ENCODE data around the gene HEATR1.

HEATR1 gene

DNA sequence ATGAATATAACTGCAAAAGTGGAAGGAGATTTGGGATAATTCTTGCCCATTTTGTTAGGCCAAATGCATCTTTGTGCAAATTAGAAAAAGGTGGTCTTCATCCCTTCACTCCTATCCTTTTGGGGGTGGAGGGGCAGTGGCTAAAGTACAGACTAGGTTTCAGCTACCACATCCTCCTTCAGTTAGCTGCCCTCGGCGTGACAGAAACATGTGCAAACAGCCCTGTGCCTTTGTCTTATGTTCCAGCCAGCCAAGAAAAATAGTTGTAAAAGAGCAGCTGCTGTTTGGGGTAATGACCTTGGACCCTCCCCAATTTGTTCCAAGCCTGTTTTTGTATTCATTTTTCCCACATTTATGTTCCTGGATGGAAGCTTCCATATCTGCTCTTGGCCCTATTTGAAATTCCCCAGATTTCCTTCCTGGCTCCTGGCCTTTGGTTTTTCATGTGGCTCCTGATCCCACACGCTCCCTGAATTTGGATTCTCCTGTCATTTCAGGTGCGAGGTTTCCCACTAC is 88.8 kb downstream of the HEATR1 start:
- TF ChIP-seq, protein P1, sequence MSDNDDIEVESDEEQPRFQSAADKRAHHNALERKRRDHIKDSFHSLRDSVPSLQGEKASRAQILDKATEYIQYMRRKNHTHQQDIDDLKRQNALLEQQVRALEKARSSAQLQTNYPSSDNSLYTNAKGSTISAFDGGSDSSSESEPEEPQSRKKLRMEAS (IDR thresholded peaks at IDR 0.05; ENCODE audit: low read depth, low read length): no peak
- TF ChIP-seq MYC (IDR thresholded peaks at IDR 0.05; ENCODE audit: low read depth, low read length) (no peak), POLR2A (IDR thresholded peaks at IDR 0.05; ENCODE audit: extremely low read depth, insufficient read length) (no peak)
- TF ChIP-seq, protein P2, sequence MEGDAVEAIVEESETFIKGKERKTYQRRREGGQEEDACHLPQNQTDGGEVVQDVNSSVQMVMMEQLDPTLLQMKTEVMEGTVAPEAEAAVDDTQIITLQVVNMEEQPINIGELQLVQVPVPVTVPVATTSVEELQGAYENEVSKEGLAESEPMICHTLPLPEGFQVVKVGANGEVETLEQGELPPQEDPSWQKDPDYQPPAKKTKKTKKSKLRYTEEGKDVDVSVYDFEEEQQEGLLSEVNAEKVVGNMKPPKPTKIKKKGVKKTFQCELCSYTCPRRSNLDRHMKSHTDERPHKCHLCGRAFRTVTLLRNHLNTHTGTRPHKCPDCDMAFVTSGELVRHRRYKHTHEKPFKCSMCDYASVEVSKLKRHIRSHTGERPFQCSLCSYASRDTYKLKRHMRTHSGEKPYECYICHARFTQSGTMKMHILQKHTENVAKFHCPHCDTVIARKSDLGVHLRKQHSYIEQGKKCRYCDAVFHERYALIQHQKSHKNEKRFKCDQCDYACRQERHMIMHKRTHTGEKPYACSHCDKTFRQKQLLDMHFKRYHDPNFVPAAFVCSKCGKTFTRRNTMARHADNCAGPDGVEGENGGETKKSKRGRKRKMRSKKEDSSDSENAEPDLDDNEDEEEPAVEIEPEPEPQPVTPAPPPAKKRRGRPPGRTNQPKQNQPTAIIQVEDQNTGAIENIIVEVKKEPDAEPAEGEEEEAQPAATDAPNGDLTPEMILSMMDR (IDR thresholded peaks at IDR 0.05; ENCODE audit: low read depth, low read length): no peak
- H3K4me3 ChIP-seq (ENCODE audit: low read depth, low read length): no peak overlapping the region
- no peak for DNase-seq (ENCODE audit: low read depth)

DNA sequence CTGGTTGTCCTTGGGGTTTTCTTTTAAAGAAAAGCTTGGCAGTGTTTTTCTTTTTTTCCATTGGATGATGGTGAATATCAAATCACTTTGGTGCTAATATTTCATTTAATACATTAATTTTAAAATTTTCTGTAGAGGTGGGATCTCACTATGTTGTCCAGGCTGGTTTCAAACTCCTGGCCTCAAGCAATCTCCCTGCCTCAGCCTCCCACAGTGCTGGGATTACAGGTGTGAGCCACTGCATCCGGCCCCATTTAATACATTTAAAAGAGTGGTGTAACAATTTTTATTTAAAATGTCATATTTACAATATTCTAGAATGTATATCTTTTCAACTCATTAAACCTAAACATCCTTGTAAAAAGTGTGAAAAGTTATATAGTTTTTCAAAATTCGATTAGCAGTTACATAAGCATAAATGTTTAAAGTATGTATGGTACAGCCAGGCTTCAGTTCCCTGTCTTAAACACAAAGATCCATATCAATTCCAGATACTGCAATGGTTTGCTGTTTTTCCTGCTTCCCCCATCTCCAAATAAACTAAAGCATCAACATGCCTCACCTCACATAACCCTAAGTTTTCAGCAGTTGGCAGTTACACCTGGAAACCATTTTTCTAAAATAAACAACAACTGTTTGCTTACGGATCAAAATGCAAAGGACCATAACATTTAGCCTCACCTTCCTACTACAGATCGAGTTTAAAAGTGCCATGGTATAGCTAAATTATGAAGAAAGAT is 89.4 kb downstream of the HEATR1 start:
- no peak for DNase-seq (ENCODE audit: low read depth)
- no peak overlapping the region for H3K4me3 ChIP-seq (ENCODE audit: low read depth, low read length)
- TF ChIP-seq POLR2A (IDR thresholded peaks at IDR 0.05; ENCODE audit: extremely low read depth, insufficient read length) (no peak), MYC (IDR thresholded peaks at IDR 0.05; ENCODE audit: low read depth, low read length) (no peak)
- TF ChIP-seq, protein P1 (IDR thresholded peaks at IDR 0.05; ENCODE audit: low read depth, low read length): no peak
- TF ChIP-seq, protein P2 (IDR thresholded peaks at IDR 0.05; ENCODE audit: low read depth, low read length): no peak

DNA sequence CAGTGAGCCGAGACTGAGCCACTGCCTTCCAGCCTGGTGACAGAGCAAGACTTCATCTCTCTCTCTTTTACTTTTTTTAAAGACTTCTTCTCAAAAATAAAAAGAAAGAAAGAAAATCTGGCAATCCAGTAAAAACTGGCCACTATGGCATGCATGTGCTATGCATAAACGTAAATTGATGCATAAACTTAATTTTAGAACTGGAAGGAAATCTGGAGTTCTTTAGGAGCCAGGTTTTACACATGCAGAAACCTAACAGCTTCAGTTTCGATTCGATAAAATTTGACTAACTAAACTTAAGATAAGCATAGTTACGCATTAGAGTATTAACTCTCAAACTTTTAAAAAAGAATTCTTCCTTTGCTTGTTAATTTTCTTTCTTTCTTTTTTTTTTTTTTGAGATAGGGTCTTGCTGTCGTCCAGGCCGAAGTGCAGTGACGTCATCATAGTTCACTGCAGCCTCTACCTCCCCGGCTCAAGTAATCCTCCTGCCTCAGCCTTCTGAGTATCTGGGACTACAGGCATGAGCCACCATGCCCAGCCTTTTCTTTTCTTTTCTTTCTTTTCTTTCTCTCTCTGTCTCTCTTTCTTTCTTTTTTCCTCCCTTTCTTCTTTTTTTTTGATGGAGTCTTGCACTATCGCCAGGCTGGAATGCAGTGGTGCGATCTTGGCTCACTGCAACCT is 92.4 kb downstream of the HEATR1 start:
- TF ChIP-seq POLR2A (IDR thresholded peaks at IDR 0.05; ENCODE audit: extremely low read depth, insufficient read length): no peak
- TF ChIP-seq, protein P1 (IDR thresholded peaks at IDR 0.05; ENCODE audit: low read depth, low read length): no peak
- TF ChIP-seq, protein P2 (IDR thresholded peaks at IDR 0.05; ENCODE audit: low read depth, low read length): no peak
- no peak for TF ChIP-seq MYC (IDR thresholded peaks at IDR 0.05; ENCODE audit: low read depth, low read length)
- DNase-seq (ENCODE audit: low read depth): no peak

DNA sequence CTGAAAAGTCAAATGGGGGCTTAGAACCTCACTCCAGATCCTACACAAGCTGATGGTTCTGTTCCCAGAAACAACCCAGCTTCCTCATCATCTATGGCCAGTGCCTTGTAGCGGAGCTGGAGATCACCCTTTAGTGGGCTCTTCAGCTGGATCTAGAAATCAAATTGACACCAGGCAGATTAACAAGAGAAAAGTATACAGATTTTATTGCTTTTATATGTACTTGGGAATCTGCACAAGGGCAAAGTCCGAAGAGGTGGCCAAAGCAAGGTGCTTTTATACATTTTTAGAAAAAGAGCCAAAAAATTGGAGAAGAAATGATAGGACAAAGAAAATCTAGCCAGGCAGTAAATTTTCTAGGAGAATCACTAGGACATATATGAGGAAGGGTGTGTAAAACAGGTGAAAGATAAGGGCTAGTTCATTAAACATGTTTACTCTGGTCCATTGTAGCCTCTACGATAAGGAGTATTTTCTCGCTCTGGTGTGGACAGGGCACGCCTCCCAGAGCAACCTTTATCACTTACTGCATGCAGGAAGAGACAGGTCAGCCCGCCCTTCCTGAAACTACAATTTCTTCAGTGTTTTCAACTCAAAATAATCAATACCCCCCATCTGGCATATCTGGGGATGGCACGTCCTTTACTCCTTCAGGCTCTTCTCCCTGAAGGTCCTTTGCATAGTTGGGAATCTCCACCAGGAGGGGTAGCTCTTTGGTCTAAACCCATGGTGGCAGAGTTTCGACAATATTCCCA is 94.5 kb downstream of the HEATR1 start:
- DNase-seq (ENCODE audit: low read depth): no peak
- TF ChIP-seq, protein P1 (IDR thresholded peaks at IDR 0.05; ENCODE audit: low read depth, low read length): no peak
- TF ChIP-seq POLR2A (IDR thresholded peaks at IDR 0.05; ENCODE audit: extremely low read depth, insufficient read length): no peak
- TF ChIP-seq MYC (IDR thresholded peaks at IDR 0.05; ENCODE audit: low read depth, low read length): no peak
- TF ChIP-seq, protein P2 (IDR thresholded peaks at IDR 0.05; ENCODE audit: low read depth, low read length): no peak
- no peak overlapping the region for H3K4me3 ChIP-seq (ENCODE audit: low read depth, low read length)

More for the DNA sequence above, 92.4 kb downstream of the HEATR1 start:
- no peak overlapping the region for H3K4me3 ChIP-seq (ENCODE audit: low read depth, low read length)

DNA sequence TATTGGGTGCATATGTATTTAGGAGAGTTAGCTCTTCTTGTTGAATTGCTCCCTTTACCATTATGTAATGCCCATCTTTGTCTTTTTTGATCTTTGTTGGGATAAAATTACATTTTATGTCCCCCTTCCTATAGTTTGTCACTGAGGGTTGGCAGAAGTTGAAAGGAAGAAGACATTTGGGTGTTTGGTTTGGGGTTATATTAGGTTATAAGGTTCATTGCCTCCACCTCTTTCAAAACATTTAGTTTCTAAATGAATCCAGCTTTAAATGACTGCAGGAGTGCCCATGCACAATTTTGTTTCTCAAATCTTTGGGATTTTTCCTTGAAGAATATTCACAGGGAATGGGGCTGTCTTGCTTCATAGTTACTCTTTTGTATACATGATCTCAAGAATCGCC is 95.1 kb downstream of the HEATR1 start:
- no peak for DNase-seq (ENCODE audit: low read depth)
- no peak overlapping the region for H3K4me3 ChIP-seq (ENCODE audit: low read depth, low read length)
- TF ChIP-seq MYC (IDR thresholded peaks at IDR 0.05; ENCODE audit: low read depth, low read length) (no peak), POLR2A (IDR thresholded peaks at IDR 0.05; ENCODE audit: extremely low read depth, insufficient read length) (no peak)
- TF ChIP-seq, protein P2 (IDR thresholded peaks at IDR 0.05; ENCODE audit: low read depth, low read length): no peak
- TF ChIP-seq, protein P1 (IDR thresholded peaks at IDR 0.05; ENCODE audit: low read depth, low read length): no peak
